Fibroblast of upper back skin (primary cell): ENCODE results near the gene CARMIL1.

Source experiments
- DNase-seq: peaks from one replicate; pipeline ENCODE4 v3.0.0-alpha.2; 2013

CARMIL1 gene

GRCh38 chr6:25484900-25485299 is 205.7 kb downstream of the CARMIL1 start:
- no peak for DNase-seq

- peak; percentile 23 for DNase-seq
Observed at GRCh38 chr6:25485821-25486534, 206.8 kb downstream of the CARMIL1 start.

- no peak for DNase-seq
Observed at GRCh38 chr6:25486550-25486949, 207.4 kb downstream of the CARMIL1 start.

- DNase-seq = no peak
Observed at GRCh38 chr6:25487012-25487411, 207.8 kb downstream of the CARMIL1 start.

GRCh38 chr6:25488156-25488555 is 209.0 kb downstream of the CARMIL1 start:
- DNase-seq = no peak

GRCh38 chr6:25489399-25489798 is 210.2 kb downstream of the CARMIL1 start:
- DNase-seq = no peak

GRCh38 chr6:25490018-25490801 is 211.0 kb downstream of the CARMIL1 start:
- peak; percentile 72 for DNase-seq

GRCh38 chr6:25492951-25493350 is 213.8 kb downstream of the CARMIL1 start:
- no peak for DNase-seq

GRCh38 chr6:25494469-25494868 is 215.3 kb downstream of the CARMIL1 start:
- no peak for DNase-seq

GRCh38 chr6:25497383-25498040 is 218.3 kb downstream of the CARMIL1 start:
- no peak for DNase-seq

- no peak for DNase-seq
Observed at GRCh38 chr6:25498505-25498904, 219.3 kb downstream of the CARMIL1 start.

- peak; percentile 30 for DNase-seq
Observed at GRCh38 chr6:25499615-25500235, 220.6 kb downstream of the CARMIL1 start.

- DNase-seq = no peak
Observed at GRCh38 chr6:25503686-25504085, 224.5 kb downstream of the CARMIL1 start.

GRCh38 chr6:25504661-25505060 is 225.5 kb downstream of the CARMIL1 start:
- peak; percentile 69 for DNase-seq

GRCh38 chr6:25506020-25506419 is 226.8 kb downstream of the CARMIL1 start:
- DNase-seq = no peak

- DNase-seq = no peak
Observed at GRCh38 chr6:25508051-25508450, 228.9 kb downstream of the CARMIL1 start.

GRCh38 chr6:25511376-25511775 is 232.2 kb downstream of the CARMIL1 start:
- peak; percentile 27 for DNase-seq

- DNase-seq = no peak
Observed at GRCh38 chr6:25512560-25512959, 233.4 kb downstream of the CARMIL1 start.

- DNase-seq = peak; percentile 18
Observed at GRCh38 chr6:25519856-25520255, 240.7 kb downstream of the CARMIL1 start.

- no peak for DNase-seq
Observed at GRCh38 chr6:25524542-25524941, 245.4 kb downstream of the CARMIL1 start.

- no peak for DNase-seq
Observed at GRCh38 chr6:25525078-25525477, 245.9 kb downstream of the CARMIL1 start.

GRCh38 chr6:25534942-25535631 is 255.9 kb downstream of the CARMIL1 start:
- DNase-seq = no peak
